ENCODE data around the gene TSPAN14. TPM values are rescaled to one million over a fixed set of nuclear protein-coding genes. Genes with fewer than 3 reads are reported as not detected.

Gene TSPAN14
- total RNA-seq, 1 experiment from 2014 or later = 73.5 TPM

DNA sequence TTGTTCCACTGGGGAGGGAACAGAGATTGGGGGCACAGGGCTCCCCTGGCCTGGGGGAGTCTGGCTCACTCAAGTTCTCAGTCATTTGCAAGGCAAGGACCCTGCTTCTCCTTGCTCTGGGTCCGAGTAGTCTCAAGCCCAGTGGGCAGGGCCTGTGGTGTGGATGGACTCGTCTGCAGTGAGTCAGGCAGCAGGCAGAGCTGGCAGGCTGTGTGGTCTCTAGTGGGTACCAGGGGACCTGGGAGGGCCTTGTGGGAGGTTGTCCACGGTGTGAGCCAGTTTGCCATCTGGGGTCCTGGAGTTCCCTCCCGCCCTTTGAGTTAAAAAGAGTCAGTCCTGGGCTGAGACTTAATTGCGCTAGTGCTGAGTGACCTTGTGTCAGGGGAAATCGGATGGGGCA lies 74.8 kb downstream of the TSPAN14 start (continued):
- no peak for TF ChIP-seq SOX15 (CRISPR knock-in tag; IDR thresholded peaks at IDR 0.05)
- no peak for TF ChIP-seq MXD4 (CRISPR knock-in tag; IDR thresholded peaks at IDR 0.05; ENCODE audit: borderline replicate concordance)
- no peak for TF ChIP-seq FOXP4 (CRISPR knock-in tag; IDR thresholded peaks at IDR 0.05)

DNA sequence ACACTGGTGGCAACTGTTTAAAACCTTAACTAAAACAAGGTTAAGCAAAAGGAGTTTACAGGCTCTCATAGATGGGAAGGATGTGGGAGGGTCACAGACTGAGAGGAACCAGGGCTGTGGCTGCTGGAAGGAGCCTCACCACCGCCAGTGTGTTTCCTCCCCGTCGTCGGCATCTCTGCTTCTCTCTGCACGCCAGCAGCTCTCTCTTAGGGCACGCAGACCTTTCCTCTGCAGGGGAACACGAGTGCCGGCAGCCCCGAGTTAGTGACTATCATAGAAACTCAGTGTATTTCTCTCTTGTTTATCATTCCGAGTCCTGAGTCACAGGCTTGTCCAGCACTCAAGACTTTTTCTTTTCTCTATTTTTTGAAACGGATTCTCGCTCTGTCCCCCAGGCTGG lies 75.5 kb downstream of the TSPAN14 start:
- no peak overlapping the region for H3K27ac Mint-ChIP-seq
- ATAC-seq = no peak

More for the DNA sequence above, 75.5 kb downstream of the TSPAN14 start:
- peaks cover 15% of the 10 kb centered on the region; the same call in 1 of the 2 replicates for H3K36me3 Mint-ChIP-seq
- H3K4me1 Mint-ChIP-seq = peaks cover 25% of the 10 kb centered on the region
- DNase-seq (ENCODE audit: low spot score) = no peak
- ChIA-PET CTCF (interaction anchor here (1.4 kb wide), 1 partner anchor 135 kb away, joined by 5 read pairs; no protein-coding TSS in a partner anchor), POLR2A (no interaction called here)
- no peaks in the 10 kb centered on the region for H3K27me3 Mint-ChIP-seq (ENCODE audit: low read depth)
- H3K9me3 Mint-ChIP-seq = no peaks in the 10 kb centered on the region; the same call in 1 of the 2 replicates
- TF ChIP-seq, protein P1, sequence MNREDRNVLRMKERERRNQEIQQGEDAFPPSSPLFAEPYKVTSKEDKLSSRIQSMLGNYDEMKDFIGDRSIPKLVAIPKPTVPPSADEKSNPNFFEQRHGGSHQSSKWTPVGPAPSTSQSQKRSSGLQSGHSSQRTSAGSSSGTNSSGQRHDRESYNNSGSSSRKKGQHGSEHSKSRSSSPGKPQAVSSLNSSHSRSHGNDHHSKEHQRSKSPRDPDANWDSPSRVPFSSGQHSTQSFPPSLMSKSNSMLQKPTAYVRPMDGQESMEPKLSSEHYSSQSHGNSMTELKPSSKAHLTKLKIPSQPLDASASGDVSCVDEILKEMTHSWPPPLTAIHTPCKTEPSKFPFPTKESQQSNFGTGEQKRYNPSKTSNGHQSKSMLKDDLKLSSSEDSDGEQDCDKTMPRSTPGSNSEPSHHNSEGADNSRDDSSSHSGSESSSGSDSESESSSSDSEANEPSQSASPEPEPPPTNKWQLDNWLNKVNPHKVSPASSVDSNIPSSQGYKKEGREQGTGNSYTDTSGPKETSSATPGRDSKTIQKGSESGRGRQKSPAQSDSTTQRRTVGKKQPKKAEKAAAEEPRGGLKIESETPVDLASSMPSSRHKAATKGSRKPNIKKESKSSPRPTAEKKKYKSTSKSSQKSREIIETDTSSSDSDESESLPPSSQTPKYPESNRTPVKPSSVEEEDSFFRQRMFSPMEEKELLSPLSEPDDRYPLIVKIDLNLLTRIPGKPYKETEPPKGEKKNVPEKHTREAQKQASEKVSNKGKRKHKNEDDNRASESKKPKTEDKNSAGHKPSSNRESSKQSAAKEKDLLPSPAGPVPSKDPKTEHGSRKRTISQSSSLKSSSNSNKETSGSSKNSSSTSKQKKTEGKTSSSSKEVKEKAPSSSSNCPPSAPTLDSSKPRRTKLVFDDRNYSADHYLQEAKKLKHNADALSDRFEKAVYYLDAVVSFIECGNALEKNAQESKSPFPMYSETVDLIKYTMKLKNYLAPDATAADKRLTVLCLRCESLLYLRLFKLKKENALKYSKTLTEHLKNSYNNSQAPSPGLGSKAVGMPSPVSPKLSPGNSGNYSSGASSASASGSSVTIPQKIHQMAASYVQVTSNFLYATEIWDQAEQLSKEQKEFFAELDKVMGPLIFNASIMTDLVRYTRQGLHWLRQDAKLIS (CRISPR knock-in tag; IDR thresholded peaks at IDR 0.05; ENCODE audit: borderline replicate concordance) = no peak
- TF ChIP-seq ATF6 (CRISPR knock-in tag; IDR thresholded peaks at IDR 0.05) (no peak), NFATC4 (CRISPR knock-in tag; IDR thresholded peaks at IDR 0.05) (no peak), ZNF263 (CRISPR knock-in tag; IDR thresholded peaks at IDR 0.05; ENCODE audit: low read depth) (no peak), TEAD4 (CRISPR knock-in tag; IDR thresholded peaks at IDR 0.05) (no peak), ETV6 (CRISPR knock-in tag; IDR thresholded peaks at IDR 0.05) (no peak), NR1H2 (CRISPR knock-in tag; IDR thresholded peaks at IDR 0.05) (no peak), FOXJ3 (CRISPR knock-in tag; IDR thresholded peaks at IDR 0.05; ENCODE audit: borderline replicate concordance) (no peak), ZNF423 (CRISPR knock-in tag; IDR thresholded peaks at IDR 0.05) (no peak), FOXP1 (CRISPR knock-in tag; IDR thresholded peaks at IDR 0.05; ENCODE audit: borderline replicate concordance) (no peak), ZBTB21 (CRISPR knock-in tag; IDR thresholded peaks at IDR 0.05; ENCODE audit: borderline replicate concordance) (no peak), HMGA2 (CRISPR knock-in tag; IDR thresholded peaks at IDR 0.05) (no peak), TCF7 (CRISPR knock-in tag; IDR thresholded peaks at IDR 0.05; ENCODE audit: low read depth) (no peak)
- TF ChIP-seq, protein P2, sequence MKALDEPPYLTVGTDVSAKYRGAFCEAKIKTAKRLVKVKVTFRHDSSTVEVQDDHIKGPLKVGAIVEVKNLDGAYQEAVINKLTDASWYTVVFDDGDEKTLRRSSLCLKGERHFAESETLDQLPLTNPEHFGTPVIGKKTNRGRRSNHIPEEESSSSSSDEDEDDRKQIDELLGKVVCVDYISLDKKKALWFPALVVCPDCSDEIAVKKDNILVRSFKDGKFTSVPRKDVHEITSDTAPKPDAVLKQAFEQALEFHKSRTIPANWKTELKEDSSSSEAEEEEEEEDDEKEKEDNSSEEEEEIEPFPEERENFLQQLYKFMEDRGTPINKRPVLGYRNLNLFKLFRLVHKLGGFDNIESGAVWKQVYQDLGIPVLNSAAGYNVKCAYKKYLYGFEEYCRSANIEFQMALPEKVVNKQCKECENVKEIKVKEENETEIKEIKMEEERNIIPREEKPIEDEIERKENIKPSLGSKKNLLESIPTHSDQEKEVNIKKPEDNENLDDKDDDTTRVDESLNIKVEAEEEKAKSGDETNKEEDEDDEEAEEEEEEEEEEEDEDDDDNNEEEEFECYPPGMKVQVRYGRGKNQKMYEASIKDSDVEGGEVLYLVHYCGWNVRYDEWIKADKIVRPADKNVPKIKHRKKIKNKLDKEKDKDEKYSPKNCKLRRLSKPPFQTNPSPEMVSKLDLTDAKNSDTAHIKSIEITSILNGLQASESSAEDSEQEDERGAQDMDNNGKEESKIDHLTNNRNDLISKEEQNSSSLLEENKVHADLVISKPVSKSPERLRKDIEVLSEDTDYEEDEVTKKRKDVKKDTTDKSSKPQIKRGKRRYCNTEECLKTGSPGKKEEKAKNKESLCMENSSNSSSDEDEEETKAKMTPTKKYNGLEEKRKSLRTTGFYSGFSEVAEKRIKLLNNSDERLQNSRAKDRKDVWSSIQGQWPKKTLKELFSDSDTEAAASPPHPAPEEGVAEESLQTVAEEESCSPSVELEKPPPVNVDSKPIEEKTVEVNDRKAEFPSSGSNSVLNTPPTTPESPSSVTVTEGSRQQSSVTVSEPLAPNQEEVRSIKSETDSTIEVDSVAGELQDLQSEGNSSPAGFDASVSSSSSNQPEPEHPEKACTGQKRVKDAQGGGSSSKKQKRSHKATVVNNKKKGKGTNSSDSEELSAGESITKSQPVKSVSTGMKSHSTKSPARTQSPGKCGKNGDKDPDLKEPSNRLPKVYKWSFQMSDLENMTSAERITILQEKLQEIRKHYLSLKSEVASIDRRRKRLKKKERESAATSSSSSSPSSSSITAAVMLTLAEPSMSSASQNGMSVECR (CRISPR knock-in tag; IDR thresholded peaks at IDR 0.05; ENCODE audit: borderline replicate concordance) = no peak
- TF ChIP-seq, protein P3, sequence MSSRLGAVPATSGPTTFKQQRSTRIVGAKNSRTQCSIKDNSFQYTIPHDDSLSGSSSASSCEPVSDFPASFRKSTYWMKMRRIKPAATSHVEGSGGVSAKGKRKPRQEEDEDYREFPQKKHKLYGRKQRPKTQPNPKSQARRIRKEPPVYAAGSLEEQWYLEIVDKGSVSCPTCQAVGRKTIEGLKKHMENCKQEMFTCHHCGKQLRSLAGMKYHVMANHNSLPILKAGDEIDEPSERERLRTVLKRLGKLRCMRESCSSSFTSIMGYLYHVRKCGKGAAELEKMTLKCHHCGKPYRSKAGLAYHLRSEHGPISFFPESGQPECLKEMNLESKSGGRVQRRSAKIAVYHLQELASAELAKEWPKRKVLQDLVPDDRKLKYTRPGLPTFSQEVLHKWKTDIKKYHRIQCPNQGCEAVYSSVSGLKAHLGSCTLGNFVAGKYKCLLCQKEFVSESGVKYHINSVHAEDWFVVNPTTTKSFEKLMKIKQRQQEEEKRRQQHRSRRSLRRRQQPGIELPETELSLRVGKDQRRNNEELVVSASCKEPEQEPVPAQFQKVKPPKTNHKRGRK (CRISPR knock-in tag; IDR thresholded peaks at IDR 0.05; ENCODE audit: borderline replicate concordance) = no peak
- H3K4me3 Mint-ChIP-seq = no peak overlapping the region

Measured in WTC11 (cell line).